Cardiac fibroblast (primary cell): Measurements from ENCODE around the gene NMNAT3.

Source experiments
- DNase-seq, 2 donors: peaks; one replicate each; pipeline versions ENCODE4 v3.0.0 to v3.0.0-alpha.2; 2010; ENCODE audit warnings: low read depth in 2 of 2
- H3K4me3 ChIP-seq, 2 donors: replicated peaks in 1 of 2; 1 replicate in 1 of 2; 2 replicates in 1 of 2; pipeline ENCODE4 v1.5.1; 2011; ENCODE audit warnings: low read depth in 2 of 2, low read length in 2 of 2, mild to moderate bottlenecking in 2 of 2, moderate library complexity in 1 of 2
- CTCF ChIP-seq: IDR thresholded peaks from one replicate; pipeline ENCODE4 v1.5.1; 2011; ENCODE audit warnings: low read depth, mild to moderate bottlenecking, low read length, inconsistent platforms

The NMNAT3 gene

GRCh38 chr3:139522421-139522820 is 155.4 kb downstream of the NMNAT3 start:
- TF ChIP-seq CTCF: no peak
- no peak for DNase-seq
- no peak overlapping the region for H3K4me3 ChIP-seq

- no peak for DNase-seq
- TF ChIP-seq CTCF: no peak
- no peak overlapping the region for H3K4me3 ChIP-seq
These were observed 156.0 kb downstream of the NMNAT3 start for GRCh38 chr3:139521816-139522215.

- TF ChIP-seq CTCF: no peak
- H3K4me3 ChIP-seq: no peak overlapping the region
- DNase-seq: no peak
These were observed 156.6 kb downstream of the NMNAT3 start for GRCh38 chr3:139521144-139521543.

GRCh38 chr3:139519998-139520737 is 157.6 kb downstream of the NMNAT3 start:
- H3K4me3 ChIP-seq: no peak overlapping the region
- TF ChIP-seq CTCF: peak; percentile 13
- peak; percentile 13 to 56 for DNase-seq

- H3K4me3 ChIP-seq: no peak overlapping the region
- TF ChIP-seq CTCF: no peak
- no peak for DNase-seq
These were observed 158.6 kb downstream of the NMNAT3 start for GRCh38 chr3:139518926-139519842.

GRCh38 chr3:139518306-139518705 is 159.5 kb downstream of the NMNAT3 start:
- no peak for DNase-seq
- no peak overlapping the region for H3K4me3 ChIP-seq
- no peak for TF ChIP-seq CTCF
